OCI-LY3 (cell line): ENCODE measurements around the gene JMY.

Experiments
- H2AFZ ChIP-seq: fragments of 200-600, 300-600 bp; shearing (Covaris generic); 2 replicates; pipeline ENCODE4 v1.6.0; 2014; ENCODE audit warnings: antibody characterized with exemption, low read depth, low read length
- H3K27ac ChIP-seq: fragments of 200-600, 300-600 bp; sonication (generic); 2 replicates; pipeline ENCODE4 v1.5.1; 2014; ENCODE audit warnings: mild to moderate bottlenecking, low read length, moderate library complexity, mixed read lengths
- H3K27me3 ChIP-seq: fragments of 200-600, 300-600 bp; sonication (generic); 2 replicates; pipeline ENCODE4 v1.6.1; 2014; ENCODE audit warnings: low read depth, low read length, mixed read lengths
- H3K36me3 ChIP-seq: fragments of 200-600, 300-600 bp; sonication (generic); replicated peaks from 2 replicates; pipeline ENCODE3; 2014; ENCODE audit warnings: low read depth, low read length, mixed read lengths
- H3K4me1 ChIP-seq: fragments of 300-600, 200-600 bp; sonication (generic); 2 replicates; pipeline ENCODE4 v1.6.1; 2014; ENCODE audit warnings: low read length, mixed read lengths
- H3K4me2 ChIP-seq: fragments of 200-600, 300-600 bp; sonication (generic); 2 replicates; pipeline ENCODE4 v1.6.1; 2014; ENCODE audit warnings: low read length, mixed read lengths
- H3K4me3 ChIP-seq: fragments of 300-600, 200-600 bp; sonication (generic); 2 replicates; pipeline ENCODE4 v1.5.1; 2014; ENCODE audit warnings: antibody characterized with exemption, mild to moderate bottlenecking, low read length, moderate library complexity
- H3K79me2 ChIP-seq: fragments of 300-600, 200-600 bp; shearing (Covaris generic); 2 replicates; pipeline ENCODE4 v1.6.1; 2014; ENCODE audit warnings: mild to moderate bottlenecking, low read length, mixed read lengths
- H3K9ac ChIP-seq: fragments of 300-600, 200-600 bp; shearing (Covaris generic); 2 replicates; pipeline ENCODE4 v1.6.0; 2014; ENCODE audit warnings: mild to moderate bottlenecking, low read length, moderate library complexity
- H3K9me3 ChIP-seq: fragments of 200-600, 300-600 bp; shearing (Covaris generic); 2 replicates; pipeline ENCODE4 v1.6.1; 2014; ENCODE audit warnings: low read length, mixed read lengths; ENCODE audit not compliant: insufficient read depth
- H4K20me1 ChIP-seq: fragments of 200-600, 300-600 bp; sonication (generic); 2 replicates; pipeline ENCODE4 v1.6.1; 2016; ENCODE audit warnings: low read length, mixed read lengths; ENCODE audit not compliant: insufficient read depth
- EZH2phosphoT487 ChIP-seq: fragments of 200-600 bp; shearing (Covaris generic); IDR thresholded peaks from 2 replicates; pipeline ENCODE4 v1.6.1; 2018; ENCODE audit warnings: antibody characterized with exemption, mixed run types, low read depth
- TF ChIP-seq, protein P1 (sequence below): fragments of 200-600, 300-600 bp; sonication (generic); IDR thresholded peaks from 2 replicates; pipeline ENCODE4 v1.5.1; 2014; ENCODE audit warnings: antibody characterized with exemption, low read length, low read depth

JMY gene

DNA sequence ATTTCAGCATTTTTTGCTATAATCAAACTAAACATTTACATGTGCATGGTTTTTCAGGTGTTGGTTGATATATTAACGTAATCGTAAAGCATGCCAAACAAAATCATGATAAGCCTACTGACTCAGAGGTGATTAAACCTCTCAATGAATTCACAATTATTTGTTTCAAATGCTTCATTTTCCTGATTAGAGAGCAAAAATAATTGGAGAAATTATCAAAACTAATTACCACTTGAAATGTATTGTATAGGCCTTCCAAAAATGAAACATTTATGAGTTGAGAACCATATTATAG lies 45.7 kb upstream of the JMY start:
- Histone ChIP-seq H3K27me3 (no peaks in the 10 kb centered on the region), H4K20me1 (no peaks in the 10 kb centered on the region), H3K79me2 (no peaks in the 10 kb centered on the region), H3K9me3 (no peaks in the 10 kb centered on the region), H3K36me3 (no peaks in the 10 kb centered on the region), H3K4me3 (no peak overlapping the region), H3K9ac (no peak overlapping the region), H2AFZ (no peak overlapping the region), H3K4me2 (no peak overlapping the region), H3K4me1 (no peaks in the 10 kb centered on the region), H3K27ac (no peak overlapping the region)
- no peak for TF ChIP-seq EZH2phosphoT487
- TF ChIP-seq, protein P1, sequence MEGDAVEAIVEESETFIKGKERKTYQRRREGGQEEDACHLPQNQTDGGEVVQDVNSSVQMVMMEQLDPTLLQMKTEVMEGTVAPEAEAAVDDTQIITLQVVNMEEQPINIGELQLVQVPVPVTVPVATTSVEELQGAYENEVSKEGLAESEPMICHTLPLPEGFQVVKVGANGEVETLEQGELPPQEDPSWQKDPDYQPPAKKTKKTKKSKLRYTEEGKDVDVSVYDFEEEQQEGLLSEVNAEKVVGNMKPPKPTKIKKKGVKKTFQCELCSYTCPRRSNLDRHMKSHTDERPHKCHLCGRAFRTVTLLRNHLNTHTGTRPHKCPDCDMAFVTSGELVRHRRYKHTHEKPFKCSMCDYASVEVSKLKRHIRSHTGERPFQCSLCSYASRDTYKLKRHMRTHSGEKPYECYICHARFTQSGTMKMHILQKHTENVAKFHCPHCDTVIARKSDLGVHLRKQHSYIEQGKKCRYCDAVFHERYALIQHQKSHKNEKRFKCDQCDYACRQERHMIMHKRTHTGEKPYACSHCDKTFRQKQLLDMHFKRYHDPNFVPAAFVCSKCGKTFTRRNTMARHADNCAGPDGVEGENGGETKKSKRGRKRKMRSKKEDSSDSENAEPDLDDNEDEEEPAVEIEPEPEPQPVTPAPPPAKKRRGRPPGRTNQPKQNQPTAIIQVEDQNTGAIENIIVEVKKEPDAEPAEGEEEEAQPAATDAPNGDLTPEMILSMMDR = no peak

DNA sequence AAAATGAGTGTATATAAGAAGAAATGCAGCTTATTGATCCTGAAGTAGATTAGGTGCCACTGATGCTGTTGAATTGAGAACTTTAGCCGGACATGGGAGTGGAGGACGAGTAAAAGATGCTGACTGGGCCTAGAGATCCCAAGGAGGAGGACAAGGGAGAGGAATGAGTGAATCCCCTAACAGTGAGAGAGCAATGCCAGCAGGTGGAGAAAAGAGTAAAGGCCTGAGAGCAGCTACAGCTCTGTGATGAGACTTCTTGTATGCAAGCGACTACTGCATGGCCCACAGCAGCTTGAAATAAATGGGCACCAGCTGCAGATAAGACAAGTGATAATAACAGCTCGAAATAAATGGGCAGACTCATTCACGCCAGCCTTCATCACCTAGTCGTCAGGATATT lies 44.5 kb upstream of the JMY start:
- no peaks in the 10 kb centered on the region for H3K4me1 ChIP-seq
- no peak overlapping the region for H3K4me2 ChIP-seq
- H3K36me3 ChIP-seq = no peaks in the 10 kb centered on the region
- no peaks in the 10 kb centered on the region for H4K20me1 ChIP-seq
- H3K27me3 ChIP-seq = no peaks in the 10 kb centered on the region
- H3K79me2 ChIP-seq = no peaks in the 10 kb centered on the region
- H3K9me3 ChIP-seq = no peaks in the 10 kb centered on the region
- TF ChIP-seq EZH2phosphoT487 = no peak
- TF ChIP-seq, protein P1 = no peak
- H2AFZ ChIP-seq = no peak overlapping the region
- H3K4me3 ChIP-seq = no peak overlapping the region
- H3K9ac ChIP-seq = no peak overlapping the region
- H3K27ac ChIP-seq = no peak overlapping the region

DNA sequence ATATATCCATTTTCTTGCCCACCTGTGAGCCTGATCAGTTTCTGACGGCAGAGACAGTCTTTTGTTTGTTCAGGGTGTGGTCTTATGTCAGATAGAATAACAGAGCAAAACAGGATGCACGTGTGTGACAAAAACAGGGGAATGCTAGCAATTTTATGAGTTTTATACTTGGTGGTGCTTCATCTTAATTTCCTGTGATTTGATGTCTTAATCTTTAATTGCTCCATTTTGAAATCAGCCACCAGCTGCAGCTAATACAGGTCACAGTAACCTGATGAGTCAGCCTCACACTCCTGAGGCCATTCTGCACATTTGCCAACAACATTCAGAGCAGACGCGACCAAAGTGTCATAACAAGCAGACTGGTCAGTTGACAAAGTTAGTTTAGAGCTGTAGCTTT lies 42.3 kb upstream of the JMY start:
- Histone ChIP-seq H4K20me1 (no peaks in the 10 kb centered on the region), H3K27me3 (no peaks in the 10 kb centered on the region), H3K4me2 (no peak overlapping the region), H3K36me3 (no peaks in the 10 kb centered on the region), H3K9ac (no peak overlapping the region), H3K79me2 (no peaks in the 10 kb centered on the region), H3K4me1 (no peaks in the 10 kb centered on the region), H2AFZ (no peak overlapping the region), H3K4me3 (no peak overlapping the region), H3K9me3 (no peaks in the 10 kb centered on the region), H3K27ac (no peak overlapping the region)
- TF ChIP-seq, protein P1 = no peak
- TF ChIP-seq EZH2phosphoT487 = no peak

DNA sequence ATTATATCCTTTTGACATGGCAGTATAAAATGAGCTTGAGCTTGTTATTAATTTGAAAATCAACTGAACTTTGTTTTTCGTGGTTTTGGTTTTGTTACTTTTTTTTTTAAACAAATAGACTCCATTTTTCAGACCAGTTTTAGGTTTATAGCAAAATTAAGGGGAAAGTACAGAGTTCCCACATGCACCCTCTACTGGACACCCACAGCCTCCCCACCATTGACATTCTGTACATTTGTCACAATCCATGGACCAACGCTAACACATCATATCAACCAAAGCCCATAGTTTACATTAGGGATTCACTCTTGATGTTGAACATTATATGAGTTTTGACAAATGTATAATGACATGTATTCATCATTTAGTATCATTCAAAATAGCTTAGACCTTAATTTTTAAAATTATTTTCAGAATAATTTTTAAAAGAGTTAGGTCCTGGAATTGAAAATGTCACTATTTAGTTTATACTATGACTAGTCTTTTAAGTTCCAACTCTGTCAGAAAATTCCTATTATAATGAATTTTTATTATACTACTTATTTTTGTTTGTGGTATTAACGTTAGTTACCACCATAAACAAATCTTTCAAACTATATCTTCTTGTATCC lies 35.3 kb upstream of the JMY start:
- Histone ChIP-seq H3K4me2 (0 out of 2 replicates have a peak overlapping the region, but pooled peaks have one; percentile 24), H3K4me3 (no peak overlapping the region), H3K27me3 (no peaks in the 10 kb centered on the region), H3K27ac (no peak overlapping the region), H4K20me1 (no peaks in the 10 kb centered on the region), H3K4me1 (no peaks in the 10 kb centered on the region), H3K36me3 (no peaks in the 10 kb centered on the region), H3K9me3 (no peaks in the 10 kb centered on the region), H3K79me2 (no peaks in the 10 kb centered on the region), H3K9ac (no peak overlapping the region), H2AFZ (0 out of 2 replicates have a peak overlapping the region, but pooled peaks have one; percentile 46)
- no peak for TF ChIP-seq EZH2phosphoT487
- TF ChIP-seq, protein P1 = peak; percentile 55
